Measurements from ENCODE around the gene MARCHF3.
"Not testable (repeated sequence)": the region's sequence is repeated elsewhere in the genome, so short reads cannot be mapped to it uniquely, and the experiment has no call there.

The MARCHF3 gene

GRCh38 chr5:126839407-126839806 is 191.0 kb downstream of the MARCHF3 start:
- DNase-seq: not testable (repeated sequence)

GRCh38 chr5:126837906-126838539 is 192.3 kb downstream of the MARCHF3 start:
- DNase-seq: no peak

DNA sequence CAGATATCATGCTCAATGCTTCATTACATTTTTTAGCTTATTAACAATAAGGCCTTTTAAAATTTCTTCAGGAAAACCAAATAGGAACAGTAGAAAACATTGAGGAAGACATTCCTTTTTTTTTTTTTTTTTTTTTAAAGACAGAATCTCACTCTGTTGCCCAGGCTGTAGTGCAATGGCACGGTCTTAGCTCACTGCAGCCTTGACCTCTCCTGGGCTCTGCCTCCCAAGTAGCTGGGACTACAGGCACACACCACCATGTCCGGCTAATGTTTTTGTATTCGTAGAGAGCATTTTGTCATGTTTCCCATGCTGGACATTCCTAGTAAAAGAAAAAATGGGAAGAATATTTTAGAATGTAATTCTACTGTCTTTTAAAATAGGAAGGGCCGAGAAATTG is 193.1 kb downstream of the MARCHF3 start:
- no peak for DNase-seq

- DNase-seq: no peak
These were observed 193.6 kb downstream of the MARCHF3 start for GRCh38 chr5:126836778-126837177.

- no peak for DNase-seq
These were observed 199.2 kb downstream of the MARCHF3 start for GRCh38 chr5:126831156-126831555.

DNA sequence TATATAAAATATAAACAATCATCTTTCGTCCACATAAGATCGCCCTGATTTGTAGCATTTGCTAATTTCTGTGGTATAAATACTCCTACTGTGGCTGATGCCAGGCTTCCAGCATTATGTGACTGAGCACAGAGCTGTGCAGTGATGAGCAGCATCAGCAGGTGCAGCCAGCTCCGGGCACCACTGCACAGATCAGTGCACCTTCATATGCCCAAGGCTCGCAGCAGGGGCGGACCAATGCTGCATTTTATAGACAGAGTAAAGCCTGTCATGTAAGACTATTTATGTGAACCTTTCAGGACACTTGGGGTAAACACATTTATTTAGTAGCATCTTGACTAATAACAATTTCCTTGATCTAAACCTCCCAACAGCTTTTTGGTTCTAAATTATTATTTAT is 200.3 kb downstream of the MARCHF3 start:
- no peak for DNase-seq

GRCh38 chr5:126829098-126829497 is 201.3 kb downstream of the MARCHF3 start:
- DNase-seq: no peak

- DNase-seq: no peak
These were observed 203.6 kb downstream of the MARCHF3 start for GRCh38 chr5:126826619-126827215.

DNA sequence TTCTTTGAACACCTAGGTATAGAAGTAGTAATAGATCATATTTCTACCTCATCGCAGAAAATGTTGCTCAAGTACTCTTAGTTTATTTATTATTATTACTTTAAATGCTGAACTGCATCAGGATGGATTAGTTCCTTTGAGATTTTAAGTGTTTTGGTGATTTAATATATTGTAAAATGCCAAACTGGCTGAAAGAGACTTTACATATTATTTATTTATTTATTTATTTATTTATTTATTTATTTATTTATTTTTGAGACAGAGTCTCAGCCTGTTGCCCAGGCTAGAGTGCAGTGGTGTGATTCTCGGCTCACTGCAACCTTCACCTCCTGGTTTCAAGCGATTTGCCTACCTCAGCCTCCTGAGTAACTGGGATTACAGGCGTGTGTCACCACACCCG is 211.1 kb downstream of the MARCHF3 start:
- DNase-seq: no peak

DNA sequence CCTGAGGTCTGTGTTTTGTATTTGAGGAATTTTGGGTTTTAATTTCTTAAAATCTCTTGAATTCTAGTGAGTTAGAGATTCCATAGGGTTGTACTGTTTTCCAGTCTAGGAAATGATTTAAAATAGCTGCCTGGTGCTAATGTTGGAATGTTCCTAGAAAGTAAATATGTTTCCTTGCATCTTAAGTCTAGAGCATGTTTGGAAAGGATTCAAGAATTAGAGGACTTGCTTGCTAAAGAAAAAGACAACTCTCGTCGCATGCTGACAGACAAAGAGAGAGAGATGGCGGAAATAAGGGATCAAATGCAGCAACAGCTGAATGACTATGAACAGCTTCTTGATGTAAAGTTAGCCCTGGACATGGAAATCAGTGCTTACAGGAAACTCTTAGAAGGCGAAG is 211.6 kb downstream of the MARCHF3 start:
- DNase-seq: no peak

Measured in KG1 (cell line).